Lower leg skin (tissue), 3 donors: ENCODE measurements around the gene DRG2.

Source experiments
- CTCF ChIP-seq, 3 donors: fragments of 450-650 bp; IDR thresholded peaks; one replicate each; pipeline ENCODE4 v1.5.1; 2016; ENCODE audit warnings: antibody characterized with exemption in 3 of 3, mild to moderate bottlenecking in 3 of 3, moderate library complexity in 2 of 3
- POLR2A ChIP-seq, 2 donors: fragments of 450-650 bp; IDR thresholded peaks; one replicate each; pipeline ENCODE4 v1.6.1; 2016 to 2017; ENCODE audit warnings: antibody characterized with exemption in 2 of 2, mild to moderate bottlenecking in 1 of 2, moderate library complexity in 1 of 2

- no peak for TF ChIP-seq CTCF (IDR thresholded peaks at IDR 0.05)
- no peak for TF ChIP-seq POLR2A (IDR thresholded peaks at IDR 0.05)
Measured at GRCh38 chr17:18129041-18129502, 41.3 kb downstream of the DRG2 start.
